ENCODE data around the gene LRG1. TPM values are rescaled to one million over a fixed set of nuclear protein-coding genes. Genes with fewer than 3 reads are reported as not detected.

LRG1 gene
- total and polyA plus RNA-seq, 2 donors from 2014 or later = 2.2 to 26.4 TPM

DNA sequence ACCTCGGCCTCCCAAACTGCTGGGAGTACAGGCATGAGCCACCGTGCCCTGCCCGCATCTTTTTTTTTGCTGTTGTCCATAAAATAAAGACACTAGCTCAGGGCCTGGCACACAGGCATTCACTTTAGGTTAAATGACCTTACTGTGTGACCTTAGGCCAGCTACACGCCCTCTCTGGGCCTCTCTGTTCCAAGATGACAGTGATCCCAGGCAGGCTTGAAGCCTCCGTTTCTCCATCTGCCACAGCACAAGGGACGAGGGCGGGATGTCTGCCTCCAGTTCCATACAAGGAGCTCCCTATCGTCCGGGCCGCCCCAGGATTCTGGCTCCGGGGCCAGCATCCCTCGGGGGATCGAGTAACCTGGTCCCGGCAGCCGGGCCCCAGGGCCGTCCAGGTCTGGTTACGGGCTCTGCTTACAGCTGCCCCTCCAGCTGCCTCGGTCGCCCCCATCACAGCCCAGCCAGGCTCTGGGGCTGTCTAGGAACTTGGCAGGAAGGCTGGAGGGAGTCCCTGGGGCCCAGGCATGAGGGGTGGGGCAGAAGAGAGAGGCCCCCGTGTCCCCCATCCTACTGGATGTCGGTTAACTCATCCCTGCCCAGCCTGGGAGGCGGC is 31.6 kb upstream of the LRG1 start:
- intact Hi-C loops (cut with DNase I) = no loop called here
- TF ChIP-seq, protein P1, sequence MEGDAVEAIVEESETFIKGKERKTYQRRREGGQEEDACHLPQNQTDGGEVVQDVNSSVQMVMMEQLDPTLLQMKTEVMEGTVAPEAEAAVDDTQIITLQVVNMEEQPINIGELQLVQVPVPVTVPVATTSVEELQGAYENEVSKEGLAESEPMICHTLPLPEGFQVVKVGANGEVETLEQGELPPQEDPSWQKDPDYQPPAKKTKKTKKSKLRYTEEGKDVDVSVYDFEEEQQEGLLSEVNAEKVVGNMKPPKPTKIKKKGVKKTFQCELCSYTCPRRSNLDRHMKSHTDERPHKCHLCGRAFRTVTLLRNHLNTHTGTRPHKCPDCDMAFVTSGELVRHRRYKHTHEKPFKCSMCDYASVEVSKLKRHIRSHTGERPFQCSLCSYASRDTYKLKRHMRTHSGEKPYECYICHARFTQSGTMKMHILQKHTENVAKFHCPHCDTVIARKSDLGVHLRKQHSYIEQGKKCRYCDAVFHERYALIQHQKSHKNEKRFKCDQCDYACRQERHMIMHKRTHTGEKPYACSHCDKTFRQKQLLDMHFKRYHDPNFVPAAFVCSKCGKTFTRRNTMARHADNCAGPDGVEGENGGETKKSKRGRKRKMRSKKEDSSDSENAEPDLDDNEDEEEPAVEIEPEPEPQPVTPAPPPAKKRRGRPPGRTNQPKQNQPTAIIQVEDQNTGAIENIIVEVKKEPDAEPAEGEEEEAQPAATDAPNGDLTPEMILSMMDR (IDR thresholded peaks at IDR 0.05; ENCODE audit: borderline replicate concordance, extremely low read depth, insufficient read depth) = no peak
- DNase-seq = peak in 2 of 5 donors; percentile 44 to 70
- H3K9ac ChIP-seq (ENCODE audit: low read length in 3 of 3) = no peak overlapping the region
- no peak overlapping the region for H3K4me3 ChIP-seq (ENCODE audit: low read length in 3 of 3)
- no peaks in the 10 kb centered on the region for H3K36me3 ChIP-seq (ENCODE audit: control insufficient read depth in 2 of 3, insufficient read depth in 3 of 3, low read length in 3 of 3)
- H3K27me3 ChIP-seq (ENCODE audit: control insufficient read depth, insufficient read depth, low read length) = no peaks in the 10 kb centered on the region
- no peaks in the 10 kb centered on the region for H3K9me3 ChIP-seq (ENCODE audit: control insufficient read depth in 2 of 3, insufficient read depth in 1 of 3, low read length in 3 of 3)
- peaks cover 0 to 5% (median 0%) of the 10 kb centered on the region in 3 donors for H3K4me1 ChIP-seq (ENCODE audit: control insufficient read depth in 2 of 3, insufficient read depth in 2 of 3, low read depth in 1 of 3, low read length in 3 of 3)
- FAIRE-seq = no peak
- no peak overlapping the region for H3K27ac ChIP-seq (ENCODE audit: low read depth in 2 of 2, low read length in 2 of 2)

GRCh38 chr19:4570916-4571304 is 31.1 kb upstream of the LRG1 start:
- DNase-seq = no peak
- no peaks in the 10 kb centered on the region for H3K9me3 ChIP-seq (ENCODE audit: control insufficient read depth in 2 of 3, insufficient read depth in 1 of 3, low read length in 3 of 3)
- no peak overlapping the region for H3K4me3 ChIP-seq (ENCODE audit: low read length in 3 of 3)
- intact Hi-C loops (cut with DNase I) = no loop called here
- no peak overlapping the region for H3K27ac ChIP-seq (ENCODE audit: low read depth in 2 of 2, low read length in 2 of 2)
- no peak overlapping the region for H3K9ac ChIP-seq (ENCODE audit: low read length in 3 of 3)
- FAIRE-seq = no peak
- peaks cover 0 to 5% (median 0%) of the 10 kb centered on the region in 3 donors for H3K4me1 ChIP-seq (ENCODE audit: control insufficient read depth in 2 of 3, insufficient read depth in 2 of 3, low read depth in 1 of 3, low read length in 3 of 3)
- H3K36me3 ChIP-seq (ENCODE audit: control insufficient read depth in 2 of 3, insufficient read depth in 3 of 3, low read length in 3 of 3) = no peaks in the 10 kb centered on the region
- H3K27me3 ChIP-seq (ENCODE audit: control insufficient read depth, insufficient read depth, low read length) = no peaks in the 10 kb centered on the region
- TF ChIP-seq, protein P1 (IDR thresholded peaks at IDR 0.05; ENCODE audit: borderline replicate concordance, extremely low read depth, insufficient read depth) = no peak

- TF ChIP-seq, protein P1 (IDR thresholded peaks at IDR 0.05; ENCODE audit: borderline replicate concordance, extremely low read depth, insufficient read depth) = no peak
- DNase-seq (no peak), FAIRE-seq (no peak)
- Histone ChIP-seq H3K9me3 (ENCODE audit: control insufficient read depth in 2 of 3, insufficient read depth in 1 of 3, low read length in 3 of 3) (no peaks in the 10 kb centered on the region), H3K4me1 (ENCODE audit: control insufficient read depth in 2 of 3, insufficient read depth in 2 of 3, low read depth in 1 of 3, low read length in 3 of 3) (peaks cover 0 to under 1% (median 0%) of the 10 kb centered on the region in 3 donors), H3K27me3 (ENCODE audit: control insufficient read depth, insufficient read depth, low read length) (no peaks in the 10 kb centered on the region), H3K27ac (ENCODE audit: low read depth in 2 of 2, low read length in 2 of 2) (no peak overlapping the region), H3K4me3 (ENCODE audit: low read length in 3 of 3) (no peak overlapping the region), H3K36me3 (ENCODE audit: control insufficient read depth in 2 of 3, insufficient read depth in 3 of 3, low read length in 3 of 3) (no peaks in the 10 kb centered on the region), H3K9ac (ENCODE audit: low read length in 3 of 3) (no peak overlapping the region)
- intact Hi-C loops (cut with DNase I) = no loop called here
These were observed 30.6 kb upstream of the LRG1 start for GRCh38 chr19:4570402-4570801.

- Histone ChIP-seq H3K4me1 (ENCODE audit: control insufficient read depth in 2 of 3, insufficient read depth in 2 of 3, low read depth in 1 of 3, low read length in 3 of 3) (no peaks in the 10 kb centered on the region), H3K9ac (ENCODE audit: low read length in 3 of 3) (no peak overlapping the region), H3K4me3 (ENCODE audit: low read length in 3 of 3) (no peak overlapping the region), H3K27ac (ENCODE audit: low read depth in 2 of 2, low read length in 2 of 2) (no peak overlapping the region), H3K9me3 (ENCODE audit: control insufficient read depth in 2 of 3, insufficient read depth in 1 of 3, low read length in 3 of 3) (no peaks in the 10 kb centered on the region), H3K27me3 (ENCODE audit: control insufficient read depth, insufficient read depth, low read length) (no peaks in the 10 kb centered on the region), H3K36me3 (ENCODE audit: control insufficient read depth in 2 of 3, insufficient read depth in 3 of 3, low read length in 3 of 3) (no peaks in the 10 kb centered on the region)
- intact Hi-C loops (cut with DNase I) = loop anchor here (10.0 kb wide), 1 partner anchor 66 kb away; the partner anchor contains the start of gene TNFAIP8L1
- TF ChIP-seq, protein P1 (IDR thresholded peaks at IDR 0.05; ENCODE audit: borderline replicate concordance, extremely low read depth, insufficient read depth) = no peak
- FAIRE-seq (no peak), DNase-seq (no peak)
These were observed 29.1 kb upstream of the LRG1 start for GRCh38 chr19:4568886-4569285.

All from kidney (tissue), 14 donors.